ENCODE measurements around the gene EFS. TPM values are rescaled to one million over a fixed set of nuclear protein-coding genes. Genes with fewer than 3 reads are reported as not detected.

Gene EFS
- total RNA-seq, 2 experiments from 2014 or later, result not detected

DNA sequence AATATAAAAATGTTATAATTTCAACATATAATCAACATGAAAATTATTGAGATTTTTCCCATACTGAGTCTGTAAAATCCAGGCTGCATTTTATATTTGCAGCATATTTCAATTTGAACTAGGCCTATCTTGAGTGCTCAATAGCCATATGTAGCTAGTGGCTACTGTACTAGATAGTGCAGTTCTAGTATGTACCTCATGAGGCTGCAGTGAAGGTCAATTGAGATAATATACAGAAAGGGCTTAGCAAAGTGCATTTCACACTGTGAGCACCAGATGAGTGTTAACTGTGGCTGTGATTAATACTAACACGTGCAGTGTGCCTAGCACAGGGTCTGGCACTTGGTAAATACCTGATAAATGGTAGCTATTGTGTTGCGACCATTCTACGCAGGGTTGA lies 6.9 kb downstream of the EFS start:
- intact Hi-C loops (cut with micrococcal nuclease; ENCODE audit: unreplicated experiment), result no loop called here
- no peak overlapping the region for H2AFZ ChIP-seq (ENCODE audit: low read length)
- CTCF ChIA-PET (ENCODE audit: unreplicated experiment), result no interaction called here
- H4K20me1 ChIP-seq (ENCODE audit: insufficient read depth, low read length), result no peaks in the 10 kb centered on the region
- H3K4me3 ChIP-seq (ENCODE audit: low read depth, low read length, poor library complexity, severe bottlenecking), result no peak overlapping the region
- BruUV-seq (replicated peaks), result no TSS peak
- no peak overlapping the region for H3K27ac ChIP-seq (ENCODE audit: low read depth, low read length, poor library complexity, severe bottlenecking)
- no peaks in the 10 kb centered on the region for H3K79me2 ChIP-seq (ENCODE audit: insufficient read depth, low read depth, low read length)
- POLR2A ChIA-PET, result no interaction called here
- H3K9me3 ChIP-seq (ENCODE audit: low read length), result no peaks in the 10 kb centered on the region
- H3K4me2 ChIP-seq (ENCODE audit: low read length), result no peak overlapping the region
- H3K4me1 ChIP-seq (ENCODE audit: insufficient read depth, low read length, poor library complexity, severe bottlenecking), result no peaks in the 10 kb centered on the region
- no peak for DNase-seq (ENCODE audit: low spot score)
- no peak for TF ChIP-seq EZH2phosphoT487 (IDR thresholded peaks at IDR 0.05; ENCODE audit: borderline replicate concordance, low read depth, low read length)
- TF ChIP-seq, protein P1, sequence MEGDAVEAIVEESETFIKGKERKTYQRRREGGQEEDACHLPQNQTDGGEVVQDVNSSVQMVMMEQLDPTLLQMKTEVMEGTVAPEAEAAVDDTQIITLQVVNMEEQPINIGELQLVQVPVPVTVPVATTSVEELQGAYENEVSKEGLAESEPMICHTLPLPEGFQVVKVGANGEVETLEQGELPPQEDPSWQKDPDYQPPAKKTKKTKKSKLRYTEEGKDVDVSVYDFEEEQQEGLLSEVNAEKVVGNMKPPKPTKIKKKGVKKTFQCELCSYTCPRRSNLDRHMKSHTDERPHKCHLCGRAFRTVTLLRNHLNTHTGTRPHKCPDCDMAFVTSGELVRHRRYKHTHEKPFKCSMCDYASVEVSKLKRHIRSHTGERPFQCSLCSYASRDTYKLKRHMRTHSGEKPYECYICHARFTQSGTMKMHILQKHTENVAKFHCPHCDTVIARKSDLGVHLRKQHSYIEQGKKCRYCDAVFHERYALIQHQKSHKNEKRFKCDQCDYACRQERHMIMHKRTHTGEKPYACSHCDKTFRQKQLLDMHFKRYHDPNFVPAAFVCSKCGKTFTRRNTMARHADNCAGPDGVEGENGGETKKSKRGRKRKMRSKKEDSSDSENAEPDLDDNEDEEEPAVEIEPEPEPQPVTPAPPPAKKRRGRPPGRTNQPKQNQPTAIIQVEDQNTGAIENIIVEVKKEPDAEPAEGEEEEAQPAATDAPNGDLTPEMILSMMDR (conservative IDR thresholded peaks at IDR 0.05; ENCODE audit: low read length), result no peak
- no peaks in the 10 kb centered on the region for H3K9me2 ChIP-seq (ENCODE audit: insufficient read depth, low read length)
- H3K36me3 ChIP-seq (ENCODE audit: insufficient read depth, low read length), result no peaks in the 10 kb centered on the region

DNA sequence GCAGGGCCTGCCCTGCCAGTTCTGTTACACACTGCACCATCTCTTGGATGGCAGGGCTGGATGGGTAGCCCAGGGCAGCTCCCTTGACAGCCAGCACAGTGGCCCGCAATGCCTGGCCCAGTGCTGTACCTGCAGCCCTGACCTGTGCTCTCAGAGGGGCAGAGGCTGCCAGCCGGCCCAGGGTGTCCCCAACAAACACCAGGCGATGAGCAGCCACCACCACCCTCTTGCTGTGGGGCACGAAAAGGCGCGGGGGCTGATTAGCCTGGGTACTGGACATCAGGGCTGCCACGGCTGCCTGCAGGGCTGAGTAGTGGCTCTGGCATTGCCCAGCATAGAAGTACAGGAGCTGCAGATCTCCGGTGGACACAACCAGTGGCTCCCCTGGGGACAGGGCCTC lies 7.7 kb downstream of the EFS start:
- no peak for DNase-seq (ENCODE audit: low spot score)
- CTCF ChIA-PET (ENCODE audit: unreplicated experiment), result interaction anchor here (0.6 kb wide), 2 partner anchors 13 to 194 kb away, joined by 3 to 8 read pairs; no protein-coding TSS in a partner anchor
- Histone ChIP-seq H3K4me2 (ENCODE audit: low read length) (no peak overlapping the region), H4K20me1 (ENCODE audit: insufficient read depth, low read length) (no peaks in the 10 kb centered on the region), H2AFZ (ENCODE audit: low read length) (no peak overlapping the region), H3K27ac (ENCODE audit: low read depth, low read length, poor library complexity, severe bottlenecking) (no peak overlapping the region), H3K9me2 (ENCODE audit: insufficient read depth, low read length) (no peaks in the 10 kb centered on the region), H3K36me3 (ENCODE audit: insufficient read depth, low read length) (no peaks in the 10 kb centered on the region), H3K79me2 (ENCODE audit: insufficient read depth, low read depth, low read length) (no peaks in the 10 kb centered on the region), H3K4me1 (ENCODE audit: insufficient read depth, low read length, poor library complexity, severe bottlenecking) (no peaks in the 10 kb centered on the region), H3K4me3 (ENCODE audit: low read depth, low read length, poor library complexity, severe bottlenecking) (no peak overlapping the region), H3K9me3 (ENCODE audit: low read length) (no peaks in the 10 kb centered on the region)
- intact Hi-C loops (cut with micrococcal nuclease; ENCODE audit: unreplicated experiment), result no loop called here
- no TSS peak for BruUV-seq (replicated peaks)
- POLR2A ChIA-PET, result no interaction called here
- TF ChIP-seq EZH2phosphoT487 (IDR thresholded peaks at IDR 0.05; ENCODE audit: borderline replicate concordance, low read depth, low read length), result no peak
- TF ChIP-seq, protein P1 (conservative IDR thresholded peaks at IDR 0.05; ENCODE audit: low read length), result no peak

DNA sequence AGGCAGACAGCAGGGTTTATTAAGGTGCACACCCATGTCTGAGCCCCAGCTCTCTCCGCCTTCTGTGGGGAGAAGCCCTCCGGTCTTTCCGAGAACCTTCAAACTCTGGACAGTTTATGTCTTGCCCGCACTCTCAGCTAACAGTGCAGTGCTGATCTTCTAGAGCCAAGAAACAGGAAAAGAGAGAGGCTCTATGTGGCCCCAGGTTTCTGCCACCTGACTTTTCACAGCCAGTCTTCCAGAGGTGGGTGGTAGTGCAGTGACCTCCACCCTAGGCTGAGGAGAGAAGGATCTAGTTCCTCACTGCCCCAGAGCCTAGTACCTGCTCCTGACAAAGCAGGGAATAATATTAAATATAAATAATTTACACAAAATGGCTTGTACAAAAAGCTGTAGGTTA lies 8.3 kb downstream of the EFS start:
- POLR2A ChIA-PET, result interaction anchor here (0.5 kb wide), 1 partner anchor 38 kb away, joined by 4 read pairs; no protein-coding TSS in a partner anchor
- CTCF ChIA-PET (ENCODE audit: unreplicated experiment), result interaction anchor here (0.6 kb wide), 1 partner anchor 195 kb away, joined by 3 read pairs; no protein-coding TSS in a partner anchor
- no peaks in the 10 kb centered on the region for H3K36me3 ChIP-seq (ENCODE audit: insufficient read depth, low read length)
- no TSS peak for BruUV-seq (replicated peaks)
- H4K20me1 ChIP-seq (ENCODE audit: insufficient read depth, low read length), result no peaks in the 10 kb centered on the region
- TF ChIP-seq EZH2phosphoT487 (IDR thresholded peaks at IDR 0.05; ENCODE audit: borderline replicate concordance, low read depth, low read length), result no peak
- TF ChIP-seq, protein P1 (conservative IDR thresholded peaks at IDR 0.05; ENCODE audit: low read length), result no peak
- no peak overlapping the region for H3K4me3 ChIP-seq (ENCODE audit: low read depth, low read length, poor library complexity, severe bottlenecking)
- H3K9me2 ChIP-seq (ENCODE audit: insufficient read depth, low read length), result no peaks in the 10 kb centered on the region
- no peak overlapping the region for H2AFZ ChIP-seq (ENCODE audit: low read length)
- H3K9me3 ChIP-seq (ENCODE audit: low read length), result no peaks in the 10 kb centered on the region
- H3K27ac ChIP-seq (ENCODE audit: low read depth, low read length, poor library complexity, severe bottlenecking), result no peak overlapping the region
- intact Hi-C loops (cut with micrococcal nuclease; ENCODE audit: unreplicated experiment), result no loop called here
- no peak overlapping the region for H3K4me2 ChIP-seq (ENCODE audit: low read length)
- no peak for DNase-seq (ENCODE audit: low spot score)
- H3K4me1 ChIP-seq (ENCODE audit: insufficient read depth, low read length, poor library complexity, severe bottlenecking), result no peaks in the 10 kb centered on the region
- no peaks in the 10 kb centered on the region for H3K79me2 ChIP-seq (ENCODE audit: insufficient read depth, low read depth, low read length)

Measured in OCI-LY7 (cell line).